DMS 273 treated with DMSO at 0.1 percent for 48 hours (cell line): ENCODE data around the gene APOE.
"Not testable (repeated sequence)": the region's sequence is repeated elsewhere in the genome, so short reads cannot be mapped to it uniquely, and the experiment has no call there.

Experiments
- DNase-seq: peaks from one replicate; lab custom pipeline; 2025; lab: John Stamatoyannopoulos, UW

Gene APOE

GRCh38 chr19:44905437-44906160, at the start of gene APOE:
Gene APOE, plus strand, starts transcription at chr19:44905796. Its CDS starts 829 bp downstream, at chr19:44906625.
- peak; percentile 26 for DNase-seq

- DNase-seq, result no peak
Measured at GRCh38 chr19:44856421-44857083, 49.0 kb upstream of the APOE start.

- DNase-seq, result no peak
Measured at GRCh38 chr19:44857837-44858236, 47.8 kb upstream of the APOE start.

GRCh38 chr19:44861576-44861975, 44.0 kb upstream of the APOE start:
- DNase-seq, result not testable (repeated sequence)

GRCh38 chr19:44863990-44864389, 41.6 kb upstream of the APOE start:
- no peak for DNase-seq

- no peak for DNase-seq
Measured at GRCh38 chr19:44865196-44865767, 40.3 kb upstream of the APOE start.

- DNase-seq, result no peak
Measured at GRCh38 chr19:44866664-44867063, 38.9 kb upstream of the APOE start.

GRCh38 chr19:44867578-44867977, 38.0 kb upstream of the APOE start:
- no peak for DNase-seq

GRCh38 chr19:44869733-44870470, 35.7 kb upstream of the APOE start:
- no peak for DNase-seq

- DNase-seq, result no peak
Measured at GRCh38 chr19:44871809-44872208, 33.8 kb upstream of the APOE start.

- no peak for DNase-seq
Measured at GRCh38 chr19:44872661-44873060, 32.9 kb upstream of the APOE start.

GRCh38 chr19:44874317-44874716, 31.3 kb upstream of the APOE start:
- no peak for DNase-seq

GRCh38 chr19:44875666-44876451, 29.7 kb upstream of the APOE start:
- no peak for DNase-seq

GRCh38 chr19:44876930-44877535, 28.6 kb upstream of the APOE start:
- peak; percentile 48 for DNase-seq

- DNase-seq, result no peak
Measured at GRCh38 chr19:44878120-44878865, 27.3 kb upstream of the APOE start.

GRCh38 chr19:44879309-44880065, 26.1 kb upstream of the APOE start:
- DNase-seq, result no peak

GRCh38 chr19:44882063-44882462, 23.5 kb upstream of the APOE start:
- no peak for DNase-seq

- DNase-seq, result not testable (repeated sequence)
Measured at GRCh38 chr19:44882619-44883397, 22.8 kb upstream of the APOE start.

GRCh38 chr19:44883922-44884321, 21.7 kb upstream of the APOE start:
- DNase-seq, result no peak
